ENCODE measurements around the gene ZNF503.

The ZNF503 gene

GRCh38 chr10:75401569-75402485, at the start of gene ZNF503:
TSS of gene ZNF503 (minus strand) at chr10:75401764. CDS start at chr10:75401419, 345 bp downstream.
- Mint-ChIP-seq H3K4me3 (peak within 1 kb of the TSS; percentile 82), H3K27ac (no peak within 1 kb of the TSS), H3K36me3 (ENCODE audit: low read depth) (peaks cover 2% of the 10 kb centered on the region), H3K27me3 (ENCODE audit: low read depth) (peaks cover 67% of the 10 kb centered on the region), H3K9me3 (no peaks in the 10 kb centered on the region), H3K4me1 (ENCODE audit: low read depth) (peaks cover 15% of the 10 kb centered on the region)
- DNase-seq (ENCODE audit: low spot score), result peak; percentile 45

GRCh38 chr10:75450644-75451640, 49.4 kb upstream of the ZNF503 start:
- Mint-ChIP-seq H3K36me3 (ENCODE audit: low read depth) (no peaks in the 10 kb centered on the region), H3K27ac (no peak overlapping the region), H3K4me1 (ENCODE audit: low read depth) (no peaks in the 10 kb centered on the region), H3K9me3 (peaks cover 9% of the 10 kb centered on the region), H3K4me3 (no peak overlapping the region), H3K27me3 (ENCODE audit: low read depth) (peaks cover 2% of the 10 kb centered on the region)
- no peak for DNase-seq (ENCODE audit: low spot score)

GRCh38 chr10:75450075-75450445, 48.5 kb upstream of the ZNF503 start:
- Mint-ChIP-seq H3K4me1 (ENCODE audit: low read depth) (no peaks in the 10 kb centered on the region), H3K4me3 (no peak overlapping the region), H3K9me3 (peaks cover 10% of the 10 kb centered on the region), H3K27ac (no peak overlapping the region), H3K36me3 (ENCODE audit: low read depth) (no peaks in the 10 kb centered on the region), H3K27me3 (ENCODE audit: low read depth) (peaks cover 2% of the 10 kb centered on the region)
- no peak for DNase-seq (ENCODE audit: low spot score)

- no peak overlapping the region for H3K27ac Mint-ChIP-seq
Observed at GRCh38 chr10:75449382-75450074, 48.0 kb upstream of the ZNF503 start.

GRCh38 chr10:75448166-75448565, 46.6 kb upstream of the ZNF503 start:
- Mint-ChIP-seq H3K4me1 (ENCODE audit: low read depth) (no peaks in the 10 kb centered on the region), H3K27ac (no peak overlapping the region), H3K4me3 (no peak overlapping the region), H3K27me3 (ENCODE audit: low read depth) (no peaks in the 10 kb centered on the region), H3K9me3 (peaks cover 19% of the 10 kb centered on the region), H3K36me3 (ENCODE audit: low read depth) (no peaks in the 10 kb centered on the region)
- DNase-seq (ENCODE audit: low spot score), result no peak

More at GRCh38 chr10:75449382-75450074, 48.0 kb upstream of the ZNF503 start:
- no peak for DNase-seq (ENCODE audit: low spot score)
- Mint-ChIP-seq H3K27me3 (ENCODE audit: low read depth) (peaks cover 2% of the 10 kb centered on the region), H3K4me3 (no peak overlapping the region), H3K36me3 (ENCODE audit: low read depth) (no peaks in the 10 kb centered on the region), H3K9me3 (peaks cover 10% of the 10 kb centered on the region), H3K4me1 (ENCODE audit: low read depth) (no peaks in the 10 kb centered on the region)

- no peak overlapping the region for H3K27ac Mint-ChIP-seq
- H3K4me1 Mint-ChIP-seq (ENCODE audit: low read depth), result no peaks in the 10 kb centered on the region
- peaks cover 27% of the 10 kb centered on the region for H3K9me3 Mint-ChIP-seq
Observed at GRCh38 chr10:75446508-75446907, 44.9 kb upstream of the ZNF503 start.

GRCh38 chr10:75444781-75445386, 43.3 kb upstream of the ZNF503 start:
- Mint-ChIP-seq H3K9me3 (peaks cover 27% of the 10 kb centered on the region), H3K4me1 (ENCODE audit: low read depth) (no peaks in the 10 kb centered on the region), H3K4me3 (no peak overlapping the region), H3K27me3 (ENCODE audit: low read depth) (no peaks in the 10 kb centered on the region), H3K36me3 (ENCODE audit: low read depth) (no peaks in the 10 kb centered on the region), H3K27ac (no peak overlapping the region)
- no peak for DNase-seq (ENCODE audit: low spot score)

More at GRCh38 chr10:75446508-75446907, 44.9 kb upstream of the ZNF503 start:
- H3K27me3 Mint-ChIP-seq (ENCODE audit: low read depth), result no peaks in the 10 kb centered on the region
- no peak overlapping the region for H3K4me3 Mint-ChIP-seq
- no peaks in the 10 kb centered on the region for H3K36me3 Mint-ChIP-seq (ENCODE audit: low read depth)
- DNase-seq (ENCODE audit: low spot score), result no peak

GRCh38 chr10:75443362-75443761, 41.8 kb upstream of the ZNF503 start:
- Mint-ChIP-seq H3K36me3 (ENCODE audit: low read depth) (no peaks in the 10 kb centered on the region), H3K4me1 (ENCODE audit: low read depth) (no peaks in the 10 kb centered on the region), H3K9me3 (peaks cover 27% of the 10 kb centered on the region), H3K27ac (no peak overlapping the region), H3K27me3 (ENCODE audit: low read depth) (no peaks in the 10 kb centered on the region), H3K4me3 (no peak overlapping the region)
- no peak for DNase-seq (ENCODE audit: low spot score)

- Mint-ChIP-seq H3K27me3 (ENCODE audit: low read depth) (no peaks in the 10 kb centered on the region), H3K36me3 (ENCODE audit: low read depth) (no peaks in the 10 kb centered on the region), H3K4me3 (no peak overlapping the region), H3K9me3 (peaks cover 26% of the 10 kb centered on the region), H3K27ac (no peak overlapping the region), H3K4me1 (ENCODE audit: low read depth) (no peaks in the 10 kb centered on the region)
- no peak for DNase-seq (ENCODE audit: low spot score)
Observed at GRCh38 chr10:75441682-75442081, 40.1 kb upstream of the ZNF503 start.

- Mint-ChIP-seq H3K36me3 (ENCODE audit: low read depth) (no peaks in the 10 kb centered on the region), H3K27me3 (ENCODE audit: low read depth) (no peaks in the 10 kb centered on the region), H3K4me3 (no peak overlapping the region), H3K4me1 (ENCODE audit: low read depth) (no peaks in the 10 kb centered on the region), H3K27ac (no peak overlapping the region), H3K9me3 (peaks cover 21% of the 10 kb centered on the region)
- no peak for DNase-seq (ENCODE audit: low spot score)
Observed at GRCh38 chr10:75441196-75441595, 39.6 kb upstream of the ZNF503 start.

- no peaks in the 10 kb centered on the region for H3K27me3 Mint-ChIP-seq (ENCODE audit: low read depth)
- no peak overlapping the region for H3K27ac Mint-ChIP-seq
- no peak for DNase-seq (ENCODE audit: low spot score)
- H3K4me1 Mint-ChIP-seq (ENCODE audit: low read depth), result no peaks in the 10 kb centered on the region
- H3K36me3 Mint-ChIP-seq (ENCODE audit: low read depth), result no peaks in the 10 kb centered on the region
- H3K4me3 Mint-ChIP-seq, result no peak overlapping the region
- peaks cover 17% of the 10 kb centered on the region for H3K9me3 Mint-ChIP-seq
Observed at GRCh38 chr10:75440271-75440793, 38.8 kb upstream of the ZNF503 start.

GRCh38 chr10:75439811-75440210, 38.2 kb upstream of the ZNF503 start:
- no peak for DNase-seq (ENCODE audit: low spot score)
- no peaks in the 10 kb centered on the region for H3K36me3 Mint-ChIP-seq (ENCODE audit: low read depth)
- no peaks in the 10 kb centered on the region for H3K4me1 Mint-ChIP-seq (ENCODE audit: low read depth)
- H3K27me3 Mint-ChIP-seq (ENCODE audit: low read depth), result no peaks in the 10 kb centered on the region
- H3K9me3 Mint-ChIP-seq, result peaks cover 17% of the 10 kb centered on the region
- H3K4me3 Mint-ChIP-seq, result no peak overlapping the region
- H3K27ac Mint-ChIP-seq, result no peak overlapping the region

- H3K27me3 Mint-ChIP-seq (ENCODE audit: low read depth), result peaks cover 7% of the 10 kb centered on the region
- H3K9me3 Mint-ChIP-seq, result peaks cover 9% of the 10 kb centered on the region
- H3K27ac Mint-ChIP-seq, result no peak overlapping the region
- H3K4me3 Mint-ChIP-seq, result no peak overlapping the region
- DNase-seq (ENCODE audit: low spot score), result no peak
- no peaks in the 10 kb centered on the region for H3K4me1 Mint-ChIP-seq (ENCODE audit: low read depth)
- no peaks in the 10 kb centered on the region for H3K36me3 Mint-ChIP-seq (ENCODE audit: low read depth)
Observed at GRCh38 chr10:75438275-75438674, 36.7 kb upstream of the ZNF503 start.

Measured in T-helper 2 cell treated with Interferon-gamma antibody and Interleukin-4, amounts not matched to agents 5 μg/mL and 100 μg/mL, for 36 hours (primary cell).